GM06990 (cell line): ENCODE measurements around the gene PAPPA.

ENCODE experiments used
- DNase-seq: peaks from one replicate; pipeline ENCODE4 v3.0.0-alpha.2; 2011; ENCODE audit not compliant: insufficient read length; ENCODE audit errors: extremely low read depth
- H3K27me3 ChIP-seq: replicated peaks from 2 replicates; pipeline ENCODE4 v1.6.0; 2011; ENCODE audit warnings: low read length; ENCODE audit not compliant: control insufficient read depth, insufficient read depth
- H3K36me3 ChIP-seq: 2 replicates; pipeline ENCODE4 v1.5.1; 2011; ENCODE audit warnings: low read length; ENCODE audit not compliant: control insufficient read depth, insufficient read depth
- H3K4me3 ChIP-seq: replicated peaks from 2 replicates; pipeline ENCODE4 v1.5.1; 2011; ENCODE audit warnings: low read depth, mild to moderate bottlenecking, control low read depth, low read length
- TF ChIP-seq, protein P1 (sequence below): IDR thresholded peaks from 2 replicates; pipeline ENCODE4 v1.5.1; 2011; ENCODE audit warnings: low read length, control low read depth, mild to moderate bottlenecking, inconsistent platforms; ENCODE audit not compliant: insufficient read depth, poor library complexity, severe bottlenecking

Gene PAPPA, protein sequence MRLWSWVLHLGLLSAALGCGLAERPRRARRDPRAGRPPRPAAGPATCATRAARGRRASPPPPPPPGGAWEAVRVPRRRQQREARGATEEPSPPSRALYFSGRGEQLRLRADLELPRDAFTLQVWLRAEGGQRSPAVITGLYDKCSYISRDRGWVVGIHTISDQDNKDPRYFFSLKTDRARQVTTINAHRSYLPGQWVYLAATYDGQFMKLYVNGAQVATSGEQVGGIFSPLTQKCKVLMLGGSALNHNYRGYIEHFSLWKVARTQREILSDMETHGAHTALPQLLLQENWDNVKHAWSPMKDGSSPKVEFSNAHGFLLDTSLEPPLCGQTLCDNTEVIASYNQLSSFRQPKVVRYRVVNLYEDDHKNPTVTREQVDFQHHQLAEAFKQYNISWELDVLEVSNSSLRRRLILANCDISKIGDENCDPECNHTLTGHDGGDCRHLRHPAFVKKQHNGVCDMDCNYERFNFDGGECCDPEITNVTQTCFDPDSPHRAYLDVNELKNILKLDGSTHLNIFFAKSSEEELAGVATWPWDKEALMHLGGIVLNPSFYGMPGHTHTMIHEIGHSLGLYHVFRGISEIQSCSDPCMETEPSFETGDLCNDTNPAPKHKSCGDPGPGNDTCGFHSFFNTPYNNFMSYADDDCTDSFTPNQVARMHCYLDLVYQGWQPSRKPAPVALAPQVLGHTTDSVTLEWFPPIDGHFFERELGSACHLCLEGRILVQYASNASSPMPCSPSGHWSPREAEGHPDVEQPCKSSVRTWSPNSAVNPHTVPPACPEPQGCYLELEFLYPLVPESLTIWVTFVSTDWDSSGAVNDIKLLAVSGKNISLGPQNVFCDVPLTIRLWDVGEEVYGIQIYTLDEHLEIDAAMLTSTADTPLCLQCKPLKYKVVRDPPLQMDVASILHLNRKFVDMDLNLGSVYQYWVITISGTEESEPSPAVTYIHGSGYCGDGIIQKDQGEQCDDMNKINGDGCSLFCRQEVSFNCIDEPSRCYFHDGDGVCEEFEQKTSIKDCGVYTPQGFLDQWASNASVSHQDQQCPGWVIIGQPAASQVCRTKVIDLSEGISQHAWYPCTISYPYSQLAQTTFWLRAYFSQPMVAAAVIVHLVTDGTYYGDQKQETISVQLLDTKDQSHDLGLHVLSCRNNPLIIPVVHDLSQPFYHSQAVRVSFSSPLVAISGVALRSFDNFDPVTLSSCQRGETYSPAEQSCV (N-terminal part only)

DNA sequence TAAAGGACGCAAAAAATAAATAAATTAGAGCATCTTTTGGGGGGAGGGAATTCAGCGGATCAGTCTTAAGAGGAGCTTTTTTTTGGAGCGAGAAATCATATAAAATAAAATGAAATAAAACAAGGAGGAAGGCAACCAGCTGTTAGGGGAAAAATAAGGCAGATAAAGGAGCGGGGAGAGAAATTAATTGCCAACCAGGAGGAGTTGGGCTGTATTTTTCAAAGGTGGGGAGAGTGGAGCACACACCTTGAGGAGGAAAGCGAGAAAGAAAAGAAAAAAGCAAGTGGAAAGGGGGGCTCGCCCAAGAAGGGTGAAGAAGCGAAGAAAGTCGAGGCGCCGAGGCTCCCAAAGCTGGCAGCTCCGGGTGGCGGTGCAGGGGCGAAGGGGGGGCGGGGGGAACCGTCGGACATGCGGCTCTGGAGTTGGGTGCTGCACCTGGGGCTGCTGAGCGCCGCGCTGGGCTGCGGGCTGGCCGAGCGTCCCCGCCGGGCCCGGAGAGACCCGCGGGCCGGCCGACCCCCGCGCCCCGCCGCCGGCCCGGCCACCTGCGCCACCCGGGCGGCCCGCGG lies at the start of gene PAPPA:
Gene PAPPA, plus strand, starts transcription at position 27 of the 569 bp plus-strand sequence. Its CDS starts 382 bp downstream, at position 409.
- TF ChIP-seq, protein P1, sequence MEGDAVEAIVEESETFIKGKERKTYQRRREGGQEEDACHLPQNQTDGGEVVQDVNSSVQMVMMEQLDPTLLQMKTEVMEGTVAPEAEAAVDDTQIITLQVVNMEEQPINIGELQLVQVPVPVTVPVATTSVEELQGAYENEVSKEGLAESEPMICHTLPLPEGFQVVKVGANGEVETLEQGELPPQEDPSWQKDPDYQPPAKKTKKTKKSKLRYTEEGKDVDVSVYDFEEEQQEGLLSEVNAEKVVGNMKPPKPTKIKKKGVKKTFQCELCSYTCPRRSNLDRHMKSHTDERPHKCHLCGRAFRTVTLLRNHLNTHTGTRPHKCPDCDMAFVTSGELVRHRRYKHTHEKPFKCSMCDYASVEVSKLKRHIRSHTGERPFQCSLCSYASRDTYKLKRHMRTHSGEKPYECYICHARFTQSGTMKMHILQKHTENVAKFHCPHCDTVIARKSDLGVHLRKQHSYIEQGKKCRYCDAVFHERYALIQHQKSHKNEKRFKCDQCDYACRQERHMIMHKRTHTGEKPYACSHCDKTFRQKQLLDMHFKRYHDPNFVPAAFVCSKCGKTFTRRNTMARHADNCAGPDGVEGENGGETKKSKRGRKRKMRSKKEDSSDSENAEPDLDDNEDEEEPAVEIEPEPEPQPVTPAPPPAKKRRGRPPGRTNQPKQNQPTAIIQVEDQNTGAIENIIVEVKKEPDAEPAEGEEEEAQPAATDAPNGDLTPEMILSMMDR: no peak
- H3K27me3 ChIP-seq: peaks cover 4% of the 10 kb centered on the region
- no peak within 1 kb of the TSS for H3K4me3 ChIP-seq
- H3K36me3 ChIP-seq: no peaks in the 10 kb centered on the region
- DNase-seq: no peak

DNA sequence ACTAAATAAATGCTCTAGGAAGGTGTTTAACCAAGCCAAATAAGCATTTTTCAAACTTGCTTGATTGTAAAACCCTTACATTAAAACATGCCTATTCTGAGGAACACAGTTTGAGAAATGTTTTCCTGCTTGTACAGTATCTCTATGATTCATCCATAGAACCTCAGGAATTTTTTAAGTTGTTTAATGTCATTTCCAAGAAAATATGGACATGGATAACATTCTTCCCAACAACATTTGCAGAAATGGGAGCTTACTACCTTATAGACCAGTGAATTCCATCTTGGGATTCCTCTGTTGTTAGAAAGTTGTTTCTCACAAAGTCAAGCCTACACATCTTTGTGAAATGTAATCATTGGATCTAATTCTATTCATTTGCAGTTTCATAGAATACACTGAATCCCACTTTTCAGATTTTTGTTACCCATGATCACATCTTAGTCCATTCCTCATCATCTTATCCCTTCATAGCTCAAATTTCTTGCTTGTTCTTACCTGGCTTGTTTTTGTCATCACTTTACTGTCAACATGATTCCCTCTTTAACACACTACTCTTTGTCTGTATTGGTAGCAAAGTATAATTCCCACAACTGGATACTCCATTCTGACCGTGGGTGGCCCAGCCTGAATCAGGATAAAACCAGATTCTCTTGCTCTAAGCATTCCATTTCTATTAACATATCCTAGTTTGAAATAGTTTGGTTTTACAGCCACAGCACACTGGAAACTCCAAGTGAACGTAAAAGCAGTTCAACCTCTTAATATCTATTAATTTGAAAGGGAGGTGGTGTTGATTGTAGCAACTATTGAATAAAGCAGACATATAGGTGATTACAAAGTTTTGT lies 49.4 kb upstream of the PAPPA start:
- Histone ChIP-seq H3K36me3 (no peaks in the 10 kb centered on the region), H3K4me3 (no peak overlapping the region), H3K27me3 (no peaks in the 10 kb centered on the region)
- DNase-seq: no peak
- TF ChIP-seq, protein P1: no peak

DNA sequence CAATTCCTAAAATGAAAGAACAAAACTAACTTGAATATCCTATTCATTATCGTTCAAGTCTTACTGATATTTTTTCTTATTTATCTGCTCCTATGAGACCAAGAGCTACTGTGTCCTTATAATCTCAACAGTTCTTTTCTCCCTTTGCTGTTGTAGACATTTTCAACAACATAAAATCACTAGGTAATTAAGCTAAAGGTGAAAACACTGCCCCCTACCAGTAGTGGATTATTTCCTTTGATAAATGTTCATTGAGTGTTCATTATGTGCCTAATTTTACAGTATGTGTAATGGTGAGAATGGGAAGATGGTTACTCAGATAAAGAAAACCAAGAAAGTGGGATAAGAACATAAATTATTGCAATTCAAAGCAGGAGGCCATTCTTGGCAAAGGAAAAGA lies 41.4 kb upstream of the PAPPA start:
- Histone ChIP-seq H3K36me3 (no peaks in the 10 kb centered on the region), H3K4me3 (no peak overlapping the region), H3K27me3 (no peaks in the 10 kb centered on the region)
- no peak for DNase-seq
- TF ChIP-seq, protein P1: peak; percentile 10

DNA sequence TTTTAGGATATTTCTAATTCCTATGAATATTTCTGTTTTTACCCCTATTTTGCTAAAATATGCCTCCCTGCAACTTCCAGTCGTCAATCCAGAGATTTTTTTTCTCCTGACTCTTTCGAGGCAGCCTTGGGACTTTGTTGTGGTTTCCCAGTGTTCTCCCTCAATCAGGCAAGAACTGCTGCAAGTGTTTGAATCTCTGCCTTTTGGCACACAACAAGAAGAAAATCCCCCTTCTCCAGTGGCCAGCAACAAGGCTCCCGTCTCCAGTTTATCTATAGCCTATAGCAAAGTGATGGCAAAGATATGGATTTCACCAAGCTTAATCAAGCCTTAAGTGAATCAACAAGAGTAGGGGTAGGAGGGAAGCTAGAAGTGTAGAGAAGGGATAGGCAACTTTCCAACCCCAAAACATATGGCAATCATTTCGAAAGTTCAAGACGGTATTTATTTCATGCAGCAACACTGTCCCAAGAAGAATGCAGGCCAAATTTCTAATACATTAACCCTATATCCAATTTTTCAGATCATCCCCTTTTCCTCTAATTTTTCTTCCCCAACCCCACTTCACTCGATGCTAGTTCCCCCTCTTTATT lies 37.7 kb upstream of the PAPPA start:
- Histone ChIP-seq H3K4me3 (no peak overlapping the region), H3K36me3 (no peaks in the 10 kb centered on the region), H3K27me3 (no peaks in the 10 kb centered on the region)
- TF ChIP-seq, protein P1: no peak
- DNase-seq: no peak
